ENCODE data around the gene POT1. TPM values are rescaled to one million over a fixed set of nuclear protein-coding genes. Genes with fewer than 3 reads are reported as not detected.

Gene POT1
- total and polyA plus RNA-seq, 2 donors (not counting 3 experiments of a cell fraction or from before 2014, with no cell fraction given) = 11.1 to 22.4 TPM

DNA sequence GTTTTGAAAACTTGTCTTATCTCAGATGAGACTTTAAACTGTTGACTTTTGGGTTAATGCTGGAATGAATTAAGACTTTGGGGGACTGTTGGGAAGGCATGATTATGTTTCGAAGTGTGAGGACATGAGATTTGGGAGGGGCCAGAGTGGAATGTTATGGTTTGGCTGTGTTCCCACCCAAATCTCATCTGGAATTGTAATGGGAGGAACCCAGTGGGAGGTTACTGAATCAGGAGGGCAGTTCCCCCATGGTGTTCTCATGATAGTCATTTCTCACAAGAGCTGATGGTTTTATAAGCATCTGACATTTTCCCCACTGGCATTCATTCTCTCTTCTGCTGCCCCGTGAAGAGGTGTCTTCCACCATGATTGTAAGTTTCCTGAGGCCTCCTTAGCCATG lies 13.8 kb upstream of the POT1 start:
- Histone ChIP-seq H3K4me3 (replicated peaks in 1 of 3; ENCODE audit: insufficient read depth in 1 of 3, low read depth in 1 of 3, low read length in 3 of 3) (no peak overlapping the region), H2AFZ (ENCODE audit: low read depth, low read length) (no peak overlapping the region), H3K27ac (ENCODE audit: insufficient read depth, low read depth, low read length) (no peak overlapping the region), H3K4me1 (ENCODE audit: control insufficient read depth, extremely low read depth, insufficient read depth, low read length) (no peaks in the 10 kb centered on the region), H3K27me3 (ENCODE audit: control insufficient read depth in 2 of 2, insufficient read depth in 2 of 2, low read length in 2 of 2) (no peaks in the 10 kb centered on the region), H3K36me3 (ENCODE audit: control insufficient read depth in 2 of 2, extremely low read depth in 1 of 2, insufficient read depth in 2 of 2, low read length in 2 of 2) (no peaks in the 10 kb centered on the region), H3K79me2 (ENCODE audit: control insufficient read depth, insufficient read depth, low read length) (no peaks in the 10 kb centered on the region), H3K9me3 (replicated peaks; ENCODE audit: control insufficient read depth, insufficient read depth, low read length) (no peaks in the 10 kb centered on the region), H4K20me1 (replicated peaks; ENCODE audit: control insufficient read depth, extremely low read depth, insufficient read depth, low read length) (no peaks in the 10 kb centered on the region), H3K4me2 (ENCODE audit: insufficient read depth, low read length) (no peak overlapping the region), H3K9ac (replicated peaks; ENCODE audit: extremely low read depth, insufficient read depth, low read length) (no peak overlapping the region), H3K9me1 (replicated peaks; ENCODE audit: control insufficient read depth, extremely low read depth, insufficient read depth, low read length) (no peaks in the 10 kb centered on the region)
- ChIA-PET POLR2A (no interaction called here), CTCF (interaction anchor here (0.7 kb wide), 1 partner anchor 56 kb away, joined by 3 read pairs; no protein-coding TSS in a partner anchor)
- no peak for FAIRE-seq
- dilution Hi-C loops (cut with MboI; ENCODE audit: extremely low pct_ligation_motif_present, low sequenced_read_pairs) (no loop called here), intact Hi-C loops (cut with micrococcal nuclease) (no loop called here)
- TF ChIP-seq POLR2AphosphoS5 (IDR thresholded peaks at IDR 0.05; ENCODE audit: insufficient read depth, low read depth, low read length) = no peak
- no TSS peak for BruUV-seq (replicated peaks)
- DNase-seq (ENCODE audit: low read depth, low spot score) = no peak

DNA sequence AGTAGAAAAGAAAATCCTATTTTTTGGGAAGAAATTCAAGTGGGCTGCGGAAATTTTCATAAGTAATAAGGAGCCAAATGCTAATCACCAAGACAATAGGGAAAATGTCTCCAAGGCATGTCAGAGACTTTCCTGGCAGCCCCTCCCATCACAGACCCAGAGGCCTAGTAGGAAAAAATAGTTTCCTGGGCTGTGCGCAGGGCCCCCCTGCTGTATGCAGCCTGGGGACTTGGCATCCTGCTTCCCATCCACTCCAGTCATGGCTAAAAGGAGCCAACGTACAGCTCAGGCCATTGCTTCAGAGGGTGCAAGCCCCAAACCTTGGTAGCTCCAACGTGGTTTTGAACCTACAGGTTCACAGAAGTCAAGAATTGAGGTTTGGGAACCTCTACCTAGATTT lies 12.8 kb upstream of the POT1 start:
- Histone ChIP-seq H3K27ac (ENCODE audit: insufficient read depth, low read depth, low read length) (no peak overlapping the region), H3K4me1 (ENCODE audit: control insufficient read depth, extremely low read depth, insufficient read depth, low read length) (no peaks in the 10 kb centered on the region), H4K20me1 (replicated peaks; ENCODE audit: control insufficient read depth, extremely low read depth, insufficient read depth, low read length) (no peaks in the 10 kb centered on the region), H3K9me1 (replicated peaks; ENCODE audit: control insufficient read depth, extremely low read depth, insufficient read depth, low read length) (no peaks in the 10 kb centered on the region), H3K9ac (replicated peaks; ENCODE audit: extremely low read depth, insufficient read depth, low read length) (no peak overlapping the region), H3K36me3 (ENCODE audit: control insufficient read depth in 2 of 2, extremely low read depth in 1 of 2, insufficient read depth in 2 of 2, low read length in 2 of 2) (no peaks in the 10 kb centered on the region), H3K9me3 (replicated peaks; ENCODE audit: control insufficient read depth, insufficient read depth, low read length) (no peaks in the 10 kb centered on the region), H2AFZ (ENCODE audit: low read depth, low read length) (no peak overlapping the region), H3K4me2 (ENCODE audit: insufficient read depth, low read length) (no peak overlapping the region), H3K27me3 (ENCODE audit: control insufficient read depth in 2 of 2, insufficient read depth in 2 of 2, low read length in 2 of 2) (peaks cover 0 to 3% of the 10 kb centered on the region in 2 experiments), H3K79me2 (ENCODE audit: control insufficient read depth, insufficient read depth, low read length) (no peaks in the 10 kb centered on the region), H3K4me3 (replicated peaks in 1 of 3; ENCODE audit: insufficient read depth in 1 of 3, low read depth in 1 of 3, low read length in 3 of 3) (no peak overlapping the region)
- DNase-seq (ENCODE audit: low read depth, low spot score) (no peak), FAIRE-seq (no peak)
- TF ChIP-seq, protein P1, sequence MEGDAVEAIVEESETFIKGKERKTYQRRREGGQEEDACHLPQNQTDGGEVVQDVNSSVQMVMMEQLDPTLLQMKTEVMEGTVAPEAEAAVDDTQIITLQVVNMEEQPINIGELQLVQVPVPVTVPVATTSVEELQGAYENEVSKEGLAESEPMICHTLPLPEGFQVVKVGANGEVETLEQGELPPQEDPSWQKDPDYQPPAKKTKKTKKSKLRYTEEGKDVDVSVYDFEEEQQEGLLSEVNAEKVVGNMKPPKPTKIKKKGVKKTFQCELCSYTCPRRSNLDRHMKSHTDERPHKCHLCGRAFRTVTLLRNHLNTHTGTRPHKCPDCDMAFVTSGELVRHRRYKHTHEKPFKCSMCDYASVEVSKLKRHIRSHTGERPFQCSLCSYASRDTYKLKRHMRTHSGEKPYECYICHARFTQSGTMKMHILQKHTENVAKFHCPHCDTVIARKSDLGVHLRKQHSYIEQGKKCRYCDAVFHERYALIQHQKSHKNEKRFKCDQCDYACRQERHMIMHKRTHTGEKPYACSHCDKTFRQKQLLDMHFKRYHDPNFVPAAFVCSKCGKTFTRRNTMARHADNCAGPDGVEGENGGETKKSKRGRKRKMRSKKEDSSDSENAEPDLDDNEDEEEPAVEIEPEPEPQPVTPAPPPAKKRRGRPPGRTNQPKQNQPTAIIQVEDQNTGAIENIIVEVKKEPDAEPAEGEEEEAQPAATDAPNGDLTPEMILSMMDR (IDR thresholded peaks at IDR 0.05; ENCODE audit: extremely low read depth in 1 of 2, insufficient read depth in 1 of 2, low read depth in 1 of 2, low read length in 2 of 2) = no peak
- TF ChIP-seq MYC (IDR thresholded peaks at IDR 0.05; ENCODE audit: low read depth, low read length) (no peak), POLR2AphosphoS5 (IDR thresholded peaks at IDR 0.05; ENCODE audit: insufficient read depth, low read depth, low read length) (no peak), GATA2 (IDR thresholded peaks at IDR 0.05; ENCODE audit: insufficient read depth, insufficient read length, low read depth, low read length) (no peak), FOS (IDR thresholded peaks at IDR 0.05; ENCODE audit: borderline replicate concordance, insufficient read depth, low read length) (no peak), JUN (IDR thresholded peaks at IDR 0.05; ENCODE audit: borderline replicate concordance, insufficient read depth, insufficient read length, low read depth) (no peak)
- TF ChIP-seq, protein P2, sequence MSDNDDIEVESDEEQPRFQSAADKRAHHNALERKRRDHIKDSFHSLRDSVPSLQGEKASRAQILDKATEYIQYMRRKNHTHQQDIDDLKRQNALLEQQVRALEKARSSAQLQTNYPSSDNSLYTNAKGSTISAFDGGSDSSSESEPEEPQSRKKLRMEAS (IDR thresholded peaks at IDR 0.05; ENCODE audit: insufficient read depth, insufficient read length) = no peak
- dilution Hi-C loops (cut with MboI; ENCODE audit: extremely low pct_ligation_motif_present, low sequenced_read_pairs) = no loop called here
- intact Hi-C loops (cut with micrococcal nuclease) = no loop called here
- ChIA-PET CTCF (no interaction called here), POLR2A (no interaction called here)
- no TSS peak for BruUV-seq (replicated peaks)
